Measurements from ENCODE around the gene ITPR2.
"Not testable (repeated sequence)": the region's sequence is repeated elsewhere in the genome, so short reads cannot be mapped to it uniquely, and the experiment has no call there.

ITPR2 gene

GRCh38 chr12:26832822-26833742 is at the start of gene ITPR2:
Gene ITPR2, minus strand, starts transcription at chr12:26833194. Its CDS starts 413 bp downstream, at chr12:26832781.
- peak; percentile 88 to 90 for DNase-seq (ENCODE audit: extremely low read depth in 1 of 2, low read depth in 1 of 2)

DNA sequence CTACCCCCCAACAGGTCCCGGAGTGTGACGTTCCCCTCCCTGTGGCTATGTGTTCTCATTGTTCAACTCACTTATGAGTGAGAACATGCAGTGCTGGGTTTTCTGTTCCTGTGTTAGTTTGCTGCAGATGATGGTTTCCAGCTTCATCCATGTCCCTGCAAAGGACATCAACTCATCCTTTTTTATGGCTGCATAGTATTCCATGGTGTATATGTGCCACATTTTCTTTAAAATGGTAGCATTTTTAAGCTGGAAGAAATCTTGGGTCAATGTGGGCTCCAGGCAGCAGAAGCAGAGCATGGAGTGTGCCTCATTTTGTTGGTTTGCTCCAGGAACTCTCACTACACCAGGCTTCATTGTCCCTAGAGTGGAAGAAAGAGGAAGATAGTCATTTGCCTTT is 47.6 kb upstream of the ITPR2 start:
- DNase-seq (ENCODE audit: extremely low read depth in 1 of 2, low read depth in 1 of 2): no peak

DNA sequence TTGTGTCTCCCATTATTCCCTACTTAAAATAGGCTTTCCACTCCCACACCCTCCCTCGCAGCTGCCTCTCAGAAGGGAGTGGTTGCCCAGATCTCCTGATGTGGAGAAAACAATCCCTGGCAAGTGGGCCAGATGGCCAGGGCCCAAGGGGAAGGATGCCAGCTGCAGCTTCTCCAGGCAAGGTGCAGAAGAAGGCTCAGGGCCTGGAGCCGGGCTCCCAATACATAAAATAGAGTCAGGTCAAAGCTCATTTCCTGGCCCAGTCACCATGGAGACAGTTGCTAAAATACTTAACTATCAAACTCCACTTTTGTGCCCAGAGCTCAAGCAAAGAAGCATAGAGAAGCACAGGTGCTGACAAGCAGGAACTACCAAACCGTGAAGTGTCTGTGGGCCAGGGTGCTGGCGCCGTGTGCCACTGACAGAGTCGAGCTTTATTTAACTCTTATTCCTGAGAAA is 45.7 kb upstream of the ITPR2 start:
- DNase-seq (ENCODE audit: extremely low read depth in 1 of 2, low read depth in 1 of 2): no peak

- DNase-seq (ENCODE audit: extremely low read depth in 1 of 2, low read depth in 1 of 2): no peak
Observed at GRCh38 chr12:26874501-26875296, 41.7 kb upstream of the ITPR2 start.

- no peak for DNase-seq (ENCODE audit: extremely low read depth in 1 of 2, low read depth in 1 of 2)
Observed at GRCh38 chr12:26872625-26873024, 39.6 kb upstream of the ITPR2 start.

DNA sequence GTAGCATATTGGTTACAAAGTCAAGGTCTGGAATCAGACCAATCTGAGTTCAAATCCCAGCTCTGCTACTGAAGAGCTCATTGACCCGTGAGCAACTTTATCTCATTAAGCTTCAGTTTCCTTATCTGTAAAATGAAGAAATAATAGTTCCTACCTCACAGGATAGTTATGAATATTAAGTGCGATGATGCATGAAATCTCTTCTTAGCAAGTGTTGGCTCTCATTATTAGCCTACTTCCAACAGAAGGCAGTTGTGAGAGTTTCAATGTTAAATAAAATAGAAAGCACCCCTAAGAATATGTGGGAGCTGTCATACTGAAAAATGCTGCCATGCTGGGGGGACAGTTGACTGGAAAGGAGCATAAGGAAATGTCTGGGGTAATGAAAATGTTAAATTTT is 39.0 kb upstream of the ITPR2 start:
- no peak for DNase-seq (ENCODE audit: extremely low read depth in 1 of 2, low read depth in 1 of 2)

- no peak for DNase-seq (ENCODE audit: extremely low read depth in 1 of 2, low read depth in 1 of 2)
Observed at GRCh38 chr12:26870491-26871419, 37.8 kb upstream of the ITPR2 start.

DNA sequence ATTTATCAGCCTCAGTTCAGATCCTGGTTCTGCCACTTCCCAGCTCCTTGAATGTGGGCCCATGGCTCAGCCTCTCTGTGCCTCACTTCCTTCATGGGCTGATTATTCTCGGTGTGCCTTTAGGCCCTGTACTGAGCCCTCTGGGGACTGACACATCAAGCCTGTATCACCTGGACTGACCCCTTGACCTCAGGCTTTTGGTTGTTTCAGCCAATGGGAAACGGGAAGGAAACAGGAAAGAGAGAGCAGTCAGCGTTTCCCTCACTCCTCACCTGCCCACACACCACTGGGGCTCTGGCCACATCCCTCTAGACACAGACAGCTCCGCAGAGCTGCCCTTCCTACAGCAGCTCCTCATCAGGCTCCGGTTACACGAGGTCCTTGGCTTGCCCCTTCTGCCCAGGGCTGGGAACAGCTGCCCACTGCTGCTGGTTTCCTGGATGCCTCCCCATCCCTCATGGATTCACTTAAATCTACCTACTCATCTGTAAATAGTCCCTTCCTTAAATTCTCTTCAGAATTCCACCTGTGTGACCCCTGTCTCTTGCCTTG is 37.0 kb upstream of the ITPR2 start:
- DNase-seq (ENCODE audit: extremely low read depth in 1 of 2, low read depth in 1 of 2): no peak

GRCh38 chr12:26869104-26869494 is 36.1 kb upstream of the ITPR2 start:
- DNase-seq (ENCODE audit: extremely low read depth in 1 of 2, low read depth in 1 of 2): no peak

DNA sequence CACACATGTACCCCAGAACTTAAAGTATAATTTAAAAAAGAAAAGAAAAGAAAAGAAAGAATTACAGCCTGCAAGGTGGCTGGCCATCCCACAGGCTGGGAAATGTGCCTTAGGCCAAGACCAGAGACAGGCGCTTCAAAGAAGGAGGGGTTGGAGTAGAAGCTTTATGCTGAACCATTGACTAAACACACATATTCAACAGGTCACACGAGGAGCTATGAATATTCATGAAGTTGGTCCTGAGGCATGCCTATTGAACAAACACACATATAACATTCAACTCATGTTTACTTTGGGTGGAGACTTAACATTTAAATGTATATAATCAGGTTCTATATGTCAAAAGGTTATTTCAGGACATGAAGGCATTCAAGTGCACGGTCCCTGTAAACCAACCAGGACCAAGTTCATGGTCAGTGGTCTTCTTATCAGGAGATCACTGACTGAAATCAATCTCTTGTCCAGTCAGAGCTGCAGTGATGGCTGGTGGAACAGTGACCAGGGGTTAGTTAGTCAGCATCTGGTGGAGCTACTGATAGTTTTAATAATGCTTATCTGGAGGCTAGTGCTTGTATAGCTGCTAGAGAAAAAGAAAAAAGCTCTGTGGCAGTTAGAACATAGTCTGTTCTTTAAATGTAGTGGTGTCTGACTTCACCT is 35.6 kb upstream of the ITPR2 start:
- DNase-seq (ENCODE audit: extremely low read depth in 1 of 2, low read depth in 1 of 2): no peak

DNA sequence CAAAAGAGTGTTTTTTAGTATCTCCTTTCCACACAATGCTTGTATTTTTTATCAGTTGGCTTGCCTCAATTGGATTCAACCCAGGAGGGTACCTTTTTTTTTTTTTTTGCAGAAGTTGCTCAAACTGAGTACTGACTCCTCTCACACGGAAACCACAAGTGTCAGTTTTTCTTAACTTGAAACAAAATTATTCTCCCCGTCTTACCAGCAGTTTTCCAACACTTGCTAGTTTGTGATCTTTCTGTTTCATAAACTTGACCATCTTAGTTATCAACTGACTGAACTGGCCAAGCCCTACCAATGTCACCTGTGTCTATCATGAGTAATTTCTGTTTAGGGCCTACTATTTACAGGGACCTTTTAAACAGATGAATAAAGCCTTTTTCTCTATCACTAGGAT is 34.1 kb upstream of the ITPR2 start:
- DNase-seq (ENCODE audit: extremely low read depth in 1 of 2, low read depth in 1 of 2): no peak

DNA sequence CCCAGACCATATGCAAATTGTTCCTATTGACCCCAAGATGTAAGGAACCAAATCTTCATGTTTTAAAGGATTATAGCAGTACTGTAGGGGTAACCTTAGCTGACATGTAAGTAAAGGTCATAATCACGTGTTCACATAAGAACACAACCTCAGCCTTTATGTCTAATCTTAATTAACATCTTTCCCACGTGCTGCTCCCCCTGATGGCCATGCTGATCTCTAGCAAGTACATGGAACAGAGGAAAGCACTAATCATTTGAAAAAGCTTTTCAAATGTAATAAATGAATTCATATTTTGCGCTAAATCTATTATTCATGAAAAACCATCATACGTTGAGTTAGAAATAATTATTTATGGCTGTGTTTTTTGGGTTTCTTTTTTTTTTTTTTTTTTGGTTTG is 30.5 kb upstream of the ITPR2 start:
- DNase-seq (ENCODE audit: extremely low read depth in 1 of 2, low read depth in 1 of 2): no peak

GRCh38 chr12:26862787-26863186 is 29.8 kb upstream of the ITPR2 start:
- DNase-seq (ENCODE audit: extremely low read depth in 1 of 2, low read depth in 1 of 2): not testable (repeated sequence)

DNA sequence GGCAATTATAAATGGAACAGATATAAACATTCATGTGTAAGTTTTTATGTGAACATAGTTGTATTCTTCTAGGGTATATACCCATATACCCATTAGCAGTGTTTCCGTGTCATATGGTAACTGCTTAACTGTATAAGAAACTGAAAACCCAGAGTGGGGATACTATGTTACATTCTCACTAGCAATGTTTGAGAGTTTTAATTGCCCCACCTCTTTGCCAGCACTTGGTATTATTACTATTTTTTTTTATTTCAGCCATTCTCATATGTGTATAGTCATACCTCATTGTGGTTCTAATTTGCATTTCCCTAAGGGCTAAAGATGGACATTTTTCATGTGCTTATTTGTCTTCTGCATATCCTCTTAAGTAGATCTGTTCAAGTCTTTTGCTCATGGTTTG is 28.7 kb upstream of the ITPR2 start:
- DNase-seq (ENCODE audit: extremely low read depth in 1 of 2, low read depth in 1 of 2): no peak

GRCh38 chr12:26857465-26858176 is 24.6 kb upstream of the ITPR2 start:
- no peak for DNase-seq (ENCODE audit: extremely low read depth in 1 of 2, low read depth in 1 of 2)

DNA sequence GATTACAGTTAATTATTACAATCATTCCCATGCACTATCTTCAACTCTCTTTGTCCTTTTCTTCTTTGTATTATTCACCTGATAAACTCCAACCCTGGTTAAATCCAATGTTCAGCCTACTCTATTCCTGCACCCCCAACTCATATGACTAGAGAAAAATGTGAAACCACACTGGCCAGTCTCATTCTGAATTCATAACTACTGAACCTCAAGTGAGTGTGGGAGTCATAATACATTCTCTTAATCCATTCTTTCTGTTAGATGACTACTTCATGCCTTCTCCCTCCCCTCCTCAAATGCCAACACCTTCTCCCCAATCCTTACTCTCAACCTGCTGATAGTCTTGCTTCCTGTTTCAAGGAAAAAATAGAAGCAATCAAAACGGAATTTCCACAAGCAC is 22.3 kb upstream of the ITPR2 start:
- DNase-seq (ENCODE audit: extremely low read depth in 1 of 2, low read depth in 1 of 2): no peak

DNA sequence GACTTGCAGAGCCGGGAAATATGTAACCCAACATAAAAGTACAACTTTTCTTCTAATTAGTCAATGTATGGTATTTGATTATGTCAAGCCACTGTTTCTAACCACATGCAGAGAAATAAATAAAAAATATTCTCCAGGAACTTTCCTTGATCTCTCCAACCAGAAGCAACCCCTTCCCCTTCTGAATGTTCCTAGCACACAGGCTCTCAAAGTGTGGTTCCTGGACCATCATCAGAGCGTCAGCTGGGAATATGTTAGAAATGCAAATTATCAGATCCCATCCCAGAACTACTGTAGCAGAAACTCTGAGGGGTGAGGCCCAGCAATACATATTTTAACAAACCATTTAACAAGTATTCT is 21.0 kb upstream of the ITPR2 start:
- DNase-seq (ENCODE audit: extremely low read depth in 1 of 2, low read depth in 1 of 2): no peak

GRCh38 chr12:26853303-26854030 is 20.5 kb upstream of the ITPR2 start:
- peak in 1 of 2 donors; percentile 41 for DNase-seq (ENCODE audit: extremely low read depth in 1 of 2, low read depth in 1 of 2)

All from stimulated activated CD8-positive, alpha-beta memory T cell treated with anti-CD3 and anti-CD28 coated beads, Interleukin-7, amount 100 ng/mL, for 48 hours (primary cell).